Loucy (cell line): ENCODE results near the gene C12orf43.

Experiments used
- H2AFZ ChIP-seq: fragments of 200-600 bp; sonication (generic); 2 replicates; pipeline ENCODE4 v1.6.0; 2016; ENCODE audit warnings: antibody characterized with exemption, mild to moderate bottlenecking, low read length, moderate library complexity
- H3F3A ChIP-seq: fragments of 200-600 bp; 2 replicates; pipeline ENCODE4 v1.6.0; 2016; ENCODE audit warnings: antibody characterized with exemption, low read depth, mild to moderate bottlenecking
- H3K27me3 ChIP-seq: fragments of 200-600 bp; sonication (generic); 2 replicates; pipeline ENCODE4 v1.6.1; 2014; ENCODE audit warnings: low read length, mild to moderate bottlenecking; ENCODE audit not compliant: insufficient read depth, poor library complexity, severe bottlenecking
- H3K36me3 ChIP-seq: fragments of 200-600 bp; sonication (generic); 2 replicates; pipeline ENCODE4 v1.6.1; 2016; ENCODE audit warnings: low read length; ENCODE audit not compliant: insufficient read depth
- H3K4me1 ChIP-seq: fragments of 200-600 bp; sonication (generic); 2 replicates; pipeline ENCODE4 v1.5.1; 2014; ENCODE audit warnings: low read length, mild to moderate bottlenecking; ENCODE audit not compliant: insufficient read depth, poor library complexity, severe bottlenecking
- H3K4me2 ChIP-seq: fragments of 200-600 bp; sonication (generic); 2 replicates; pipeline ENCODE4 v1.6.0; 2014; ENCODE audit warnings: antibody characterized with exemption, low read length, low read depth, mild to moderate bottlenecking; ENCODE audit not compliant: poor library complexity, severe bottlenecking
- H3K4me3 ChIP-seq: fragments of 200-600 bp; sonication (generic); 2 replicates; pipeline ENCODE4 v1.5.1; 2014; ENCODE audit warnings: low read length, mild to moderate bottlenecking, mixed read lengths; ENCODE audit not compliant: poor library complexity, severe bottlenecking
- H3K79me2 ChIP-seq: fragments of 200-600 bp; sonication (generic); 2 replicates; pipeline ENCODE4 v1.6.1; 2014; ENCODE audit warnings: low read length; ENCODE audit not compliant: insufficient read depth
- H3K9ac ChIP-seq: fragments of 200-600 bp; sonication (generic); 2 replicates; pipeline ENCODE4 v1.6.0; 2014; ENCODE audit warnings: mild to moderate bottlenecking, low read depth, low read length, moderate library complexity; ENCODE audit not compliant: poor library complexity, severe bottlenecking
- H3K9me2 ChIP-seq: fragments of 200-600 bp; sonication (generic); replicated peaks from 2 replicates; pipeline ENCODE4 v1.6.1; 2016; ENCODE audit warnings: low read depth, low read length, mixed read lengths
- H3K9me3 ChIP-seq: fragments of 200-600 bp; sonication (generic); 2 replicates; pipeline ENCODE4 v1.6.1; 2014; ENCODE audit warnings: mild to moderate bottlenecking, antibody characterized with exemption, low read length, low read depth; ENCODE audit not compliant: insufficient read depth
- H4K20me1 ChIP-seq: fragments of 200-600 bp; sonication (generic); 2 replicates; pipeline ENCODE4 v1.6.0; 2014; ENCODE audit warnings: antibody characterized with exemption, low read length, mild to moderate bottlenecking; ENCODE audit not compliant: insufficient read depth, poor library complexity, severe bottlenecking
- CTCF ChIP-seq: fragments of 200-600 bp; sonication (generic); conservative IDR thresholded peaks from 2 replicates; pipeline ENCODE4 v1.5.1; 2014; ENCODE audit warnings: mild to moderate bottlenecking, antibody characterized with exemption, low read length
- EZH2phosphoT487 ChIP-seq: fragments of 200-600 bp; IDR thresholded peaks from 2 replicates; pipeline ENCODE4 v1.6.1; 2018; ENCODE audit warnings: antibody characterized with exemption, mild to moderate bottlenecking, moderate library complexity, borderline replicate concordance

C12orf43 gene

GRCh38 chr12:120990487-120991055, 25.7 kb downstream of the C12orf43 start:
- H3K4me3 ChIP-seq, result no peak overlapping the region
- H3K27me3 ChIP-seq, result no peaks in the 10 kb centered on the region
- no peaks in the 10 kb centered on the region for H3K36me3 ChIP-seq

GRCh38 chr12:120989687-120990086, 26.6 kb downstream of the C12orf43 start:
- Histone ChIP-seq H3K27me3 (no peaks in the 10 kb centered on the region), H3K9ac (no peak overlapping the region), H3K4me2 (no peak overlapping the region), H2AFZ (no peak overlapping the region), H3K36me3 (no peaks in the 10 kb centered on the region), H3K9me3 (no peaks in the 10 kb centered on the region), H4K20me1 (no peaks in the 10 kb centered on the region), H3K9me2 (no peaks in the 10 kb centered on the region), H3K4me1 (no peaks in the 10 kb centered on the region), H3K4me3 (no peak overlapping the region), H3F3A (no peaks in the 10 kb centered on the region), H3K79me2 (no peaks in the 10 kb centered on the region)
- TF ChIP-seq EZH2phosphoT487 (no peak), CTCF (no peak)

More at GRCh38 chr12:120990487-120991055, 25.7 kb downstream of the C12orf43 start:
- H3K4me1 ChIP-seq, result no peaks in the 10 kb centered on the region
- no peaks in the 10 kb centered on the region for H3F3A ChIP-seq
- no peak overlapping the region for H2AFZ ChIP-seq
- no peaks in the 10 kb centered on the region for H3K9me3 ChIP-seq
- no peak overlapping the region for H3K9ac ChIP-seq
- no peak overlapping the region for H3K4me2 ChIP-seq
- no peaks in the 10 kb centered on the region for H4K20me1 ChIP-seq
- H3K79me2 ChIP-seq, result no peaks in the 10 kb centered on the region
- TF ChIP-seq CTCF (no peak), EZH2phosphoT487 (no peak)
- no peaks in the 10 kb centered on the region for H3K9me2 ChIP-seq

- Histone ChIP-seq H4K20me1 (no peaks in the 10 kb centered on the region), H3K27me3 (no peaks in the 10 kb centered on the region), H3K4me3 (no peak overlapping the region), H2AFZ (no peak overlapping the region), H3K79me2 (no peaks in the 10 kb centered on the region), H3K4me1 (peaks cover 3% of the 10 kb centered on the region), H3F3A (no peaks in the 10 kb centered on the region), H3K9me2 (no peaks in the 10 kb centered on the region), H3K36me3 (no peaks in the 10 kb centered on the region), H3K4me2 (no peak overlapping the region), H3K9ac (no peak overlapping the region), H3K9me3 (no peaks in the 10 kb centered on the region)
- TF ChIP-seq EZH2phosphoT487, result no peak
- TF ChIP-seq CTCF, result no peak
Observed at GRCh38 chr12:120988658-120989057, 27.6 kb downstream of the C12orf43 start.
